ENCODE results near the gene TRAPPC2L.

DNA sequence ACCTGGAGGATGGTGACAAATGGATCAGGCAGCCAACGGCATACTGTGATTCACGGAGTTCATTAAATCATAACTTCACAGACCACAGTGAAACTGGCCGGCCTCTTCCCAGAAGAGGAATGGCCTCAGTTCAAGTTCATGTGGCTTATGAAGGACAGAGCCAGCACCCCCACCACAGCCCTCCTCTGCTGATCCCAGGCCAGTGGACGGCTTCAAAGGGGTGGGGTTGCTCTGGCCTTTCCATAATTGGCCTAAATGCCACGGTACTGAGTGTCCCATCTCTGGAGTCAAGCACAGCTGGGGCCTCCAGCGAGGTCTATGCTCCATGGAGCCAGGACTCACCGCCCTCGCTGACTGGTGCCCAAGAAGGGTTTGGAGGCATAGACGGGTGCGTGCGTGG lies 21.5 kb upstream of the TRAPPC2L start:
- TF ChIP-seq CTCF (IDR thresholded peaks at IDR 0.05) (no peak), POLR2AphosphoS5 (IDR thresholded peaks at IDR 0.05) (no peak)
